Measurements from ENCODE around the gene DRD4. TPM values are rescaled to one million over a fixed set of nuclear protein-coding genes. Genes with fewer than 3 reads are reported as not detected.
"Not testable (repeated sequence)": the region's sequence is repeated elsewhere in the genome, so short reads cannot be mapped to it uniquely, and the experiment has no call there.

Gene DRD4
- total RNA-seq, 2 donors from 2014 or later, result 0.27 TPM; not detected in 1

DNA sequence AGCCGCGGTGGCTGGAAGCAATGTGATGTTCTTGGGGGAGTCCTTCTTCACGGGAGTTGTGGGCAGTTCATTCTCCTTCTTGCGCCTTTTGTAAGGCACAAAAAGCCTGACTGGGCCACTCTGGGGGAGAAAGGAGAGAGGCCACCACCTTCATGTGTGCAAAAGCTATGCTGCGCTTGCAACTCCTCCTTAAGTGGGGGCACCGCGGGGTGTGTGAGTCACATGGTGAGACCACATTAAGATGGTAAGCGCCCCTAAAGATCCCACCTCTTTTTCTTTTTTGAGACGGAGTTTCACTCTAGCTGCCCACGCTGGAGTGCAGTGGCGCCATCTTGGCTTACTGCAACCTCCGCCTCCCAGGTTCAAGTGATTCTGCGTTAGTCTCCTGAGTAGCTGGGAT lies 43.9 kb downstream of the DRD4 start:
- H3K27ac ChIP-seq, result no peak overlapping the region
- DNase-seq (ENCODE audit: low spot score), result no peak
- no peaks in the 10 kb centered on the region for H3K9me3 ChIP-seq
- H3K36me3 ChIP-seq, result peaks cover 37% of the 10 kb centered on the region
- H3K4me3 ChIP-seq, result no peak overlapping the region
- H3K27me3 ChIP-seq (replicated peaks; ENCODE audit: insufficient read depth), result no peaks in the 10 kb centered on the region
- ATAC-seq (ENCODE audit: insufficient number of reproducible peaks, low FRiP score, low read depth), result no peak
- no peaks in the 10 kb centered on the region for H3K4me1 ChIP-seq (ENCODE audit: control insufficient read depth in 1 of 2, low read depth in 2 of 2)
- TF ChIP-seq, protein P1, sequence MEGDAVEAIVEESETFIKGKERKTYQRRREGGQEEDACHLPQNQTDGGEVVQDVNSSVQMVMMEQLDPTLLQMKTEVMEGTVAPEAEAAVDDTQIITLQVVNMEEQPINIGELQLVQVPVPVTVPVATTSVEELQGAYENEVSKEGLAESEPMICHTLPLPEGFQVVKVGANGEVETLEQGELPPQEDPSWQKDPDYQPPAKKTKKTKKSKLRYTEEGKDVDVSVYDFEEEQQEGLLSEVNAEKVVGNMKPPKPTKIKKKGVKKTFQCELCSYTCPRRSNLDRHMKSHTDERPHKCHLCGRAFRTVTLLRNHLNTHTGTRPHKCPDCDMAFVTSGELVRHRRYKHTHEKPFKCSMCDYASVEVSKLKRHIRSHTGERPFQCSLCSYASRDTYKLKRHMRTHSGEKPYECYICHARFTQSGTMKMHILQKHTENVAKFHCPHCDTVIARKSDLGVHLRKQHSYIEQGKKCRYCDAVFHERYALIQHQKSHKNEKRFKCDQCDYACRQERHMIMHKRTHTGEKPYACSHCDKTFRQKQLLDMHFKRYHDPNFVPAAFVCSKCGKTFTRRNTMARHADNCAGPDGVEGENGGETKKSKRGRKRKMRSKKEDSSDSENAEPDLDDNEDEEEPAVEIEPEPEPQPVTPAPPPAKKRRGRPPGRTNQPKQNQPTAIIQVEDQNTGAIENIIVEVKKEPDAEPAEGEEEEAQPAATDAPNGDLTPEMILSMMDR (IDR thresholded peaks at IDR 0.05), result no peak

DNA sequence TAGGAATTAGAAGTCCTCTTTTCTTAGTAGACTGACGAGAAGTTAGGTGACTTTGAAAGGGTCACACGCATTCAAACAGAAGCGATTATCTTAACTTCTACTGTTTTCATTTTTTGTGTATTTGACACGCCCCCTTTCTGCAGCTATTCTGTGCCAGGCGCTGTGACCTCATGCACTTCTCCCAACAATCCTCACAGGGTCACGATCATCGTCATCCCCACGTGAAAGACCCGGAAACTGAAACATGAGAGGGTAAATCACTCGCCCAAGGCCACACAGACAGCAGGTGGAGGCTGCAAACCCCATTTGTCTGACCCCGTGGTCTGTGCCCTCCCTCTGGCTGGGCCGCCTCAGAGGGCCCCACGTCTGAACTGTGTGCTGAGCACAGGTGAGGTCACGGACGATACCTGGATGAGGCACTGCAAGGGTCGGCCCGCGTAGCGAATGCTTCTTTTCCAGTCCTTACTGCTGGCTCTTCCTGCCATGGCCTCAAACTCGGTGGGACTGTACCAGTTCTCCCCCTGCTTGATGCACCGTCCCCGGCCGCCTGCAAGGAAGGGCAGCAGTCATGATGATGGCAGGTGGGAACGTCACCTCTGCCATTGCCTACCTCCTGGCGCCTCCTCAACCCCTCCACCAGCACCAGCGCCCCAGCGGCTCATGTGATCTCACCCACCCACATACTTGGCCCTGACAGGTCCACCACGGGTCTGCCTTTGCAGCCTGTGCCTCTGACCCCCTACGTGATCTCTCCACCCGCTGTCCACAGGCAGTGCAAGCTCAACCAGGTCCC lies 49.6 kb downstream of the DRD4 start:
- no peak for ATAC-seq (ENCODE audit: insufficient number of reproducible peaks, low FRiP score, low read depth)
- TF ChIP-seq, protein P1 (IDR thresholded peaks at IDR 0.05), result no peak

DNA sequence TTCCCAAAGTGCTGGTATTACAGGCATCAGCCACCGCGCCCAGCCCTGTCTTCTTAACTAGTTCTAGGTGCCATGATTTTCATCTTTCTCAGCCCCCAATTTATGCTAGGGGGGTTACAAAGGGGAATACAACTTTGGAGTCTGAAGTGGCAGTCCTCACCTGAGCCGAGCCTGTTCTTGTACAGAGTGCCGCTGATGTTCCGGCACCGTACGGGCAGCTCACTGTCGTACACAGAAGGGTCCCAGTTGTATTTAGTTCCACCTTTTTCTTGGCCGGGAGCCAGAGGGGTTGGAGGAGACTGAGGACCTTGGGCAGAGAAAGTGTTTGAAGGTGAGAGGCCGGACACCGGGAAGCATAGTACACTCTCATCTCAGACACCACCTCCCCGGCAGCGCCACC lies 50.7 kb downstream of the DRD4 start:
- TF ChIP-seq, protein P1 (IDR thresholded peaks at IDR 0.05), result no peak
- no peak for ATAC-seq (ENCODE audit: insufficient number of reproducible peaks, low FRiP score, low read depth)

More for the DNA sequence above, 49.6 kb downstream of the DRD4 start:
- no peak for DNase-seq (ENCODE audit: low spot score)
- Histone ChIP-seq H3K4me1 (ENCODE audit: control insufficient read depth in 1 of 2, low read depth in 2 of 2) (no peaks in the 10 kb centered on the region), H3K4me3 (no peak overlapping the region), H3K27ac (no peak overlapping the region), H3K36me3 (peaks cover 46% of the 10 kb centered on the region), H3K27me3 (replicated peaks; ENCODE audit: insufficient read depth) (no peaks in the 10 kb centered on the region), H3K9me3 (no peaks in the 10 kb centered on the region)

DNA sequence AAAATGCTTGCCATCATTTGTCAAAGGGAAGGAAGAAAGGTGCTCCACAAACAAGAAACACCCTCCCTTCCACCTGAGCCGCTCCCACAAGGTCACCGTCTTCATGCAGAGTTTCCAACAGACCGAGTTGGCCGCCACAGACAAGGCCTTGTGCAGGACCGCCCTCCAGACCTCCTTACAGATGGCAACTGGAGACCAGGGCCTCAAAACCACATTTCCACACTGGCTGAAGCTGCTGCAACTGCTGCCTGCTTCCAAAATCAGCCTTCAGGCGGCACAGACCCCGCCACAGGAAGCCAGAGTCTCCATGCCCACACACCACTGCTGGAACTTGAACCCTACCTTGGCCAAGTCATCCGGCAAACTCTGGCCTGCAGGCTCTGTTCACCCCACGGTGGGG lies 51.6 kb downstream of the DRD4 start:
- H3K36me3 ChIP-seq, result peaks cover 31% of the 10 kb centered on the region

More for the DNA sequence above, 50.7 kb downstream of the DRD4 start:
- H3K36me3 ChIP-seq, result peaks cover 37% of the 10 kb centered on the region
- H3K27ac ChIP-seq, result no peak overlapping the region
- H3K4me3 ChIP-seq, result no peak overlapping the region
- H3K27me3 ChIP-seq (replicated peaks; ENCODE audit: insufficient read depth), result no peaks in the 10 kb centered on the region
- H3K9me3 ChIP-seq, result no peaks in the 10 kb centered on the region
- no peak for DNase-seq (ENCODE audit: low spot score)
- no peaks in the 10 kb centered on the region for H3K4me1 ChIP-seq (ENCODE audit: control insufficient read depth in 1 of 2, low read depth in 2 of 2)

DNA sequence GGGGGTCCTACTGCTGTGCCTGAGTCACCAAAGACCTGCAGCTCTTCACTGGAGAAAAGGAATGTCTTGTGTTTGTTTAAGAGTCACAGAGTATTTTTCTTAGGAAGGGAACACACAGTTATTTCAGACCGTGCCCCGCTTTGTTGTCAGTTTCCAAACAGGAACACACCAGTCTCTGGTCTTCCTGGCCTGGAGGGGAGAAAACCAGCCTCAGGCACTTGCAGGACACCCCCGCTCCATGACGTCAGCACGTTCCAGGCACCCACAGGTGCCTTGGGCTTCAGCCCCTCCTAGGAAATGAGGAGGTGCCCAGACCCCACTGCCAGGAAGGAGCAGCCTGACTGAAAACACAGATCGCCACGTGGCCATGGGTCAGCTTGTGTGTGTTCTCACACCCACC lies 52.6 kb downstream of the DRD4 start:
- H3K9me3 ChIP-seq, result no peaks in the 10 kb centered on the region
- DNase-seq (ENCODE audit: low spot score) (no peak), ATAC-seq (ENCODE audit: insufficient number of reproducible peaks, low FRiP score, low read depth) (no peak)
- H3K4me3 ChIP-seq, result no peak overlapping the region
- H3K36me3 ChIP-seq, result peaks cover 22% of the 10 kb centered on the region
- no peaks in the 10 kb centered on the region for H3K27me3 ChIP-seq (replicated peaks; ENCODE audit: insufficient read depth)
- no peak overlapping the region for H3K27ac ChIP-seq
- peaks cover 12 to 14% of the 10 kb centered on the region in 2 donors for H3K4me1 ChIP-seq (ENCODE audit: control insufficient read depth in 1 of 2, low read depth in 2 of 2)
- TF ChIP-seq, protein P1 (IDR thresholded peaks at IDR 0.05), result no peak

More for the DNA sequence above, 51.6 kb downstream of the DRD4 start:
- TF ChIP-seq, protein P1 (IDR thresholded peaks at IDR 0.05), result no peak
- Histone ChIP-seq H3K4me3 (no peak overlapping the region), H3K9me3 (no peaks in the 10 kb centered on the region), H3K4me1 (ENCODE audit: control insufficient read depth in 1 of 2, low read depth in 2 of 2) (peaks cover 4 to 8% of the 10 kb centered on the region in 2 donors), H3K27me3 (replicated peaks; ENCODE audit: insufficient read depth) (no peaks in the 10 kb centered on the region), H3K27ac (no peak overlapping the region)
- DNase-seq (ENCODE audit: low spot score) (no peak), ATAC-seq (ENCODE audit: insufficient number of reproducible peaks, low FRiP score, low read depth) (no peak)

DNA sequence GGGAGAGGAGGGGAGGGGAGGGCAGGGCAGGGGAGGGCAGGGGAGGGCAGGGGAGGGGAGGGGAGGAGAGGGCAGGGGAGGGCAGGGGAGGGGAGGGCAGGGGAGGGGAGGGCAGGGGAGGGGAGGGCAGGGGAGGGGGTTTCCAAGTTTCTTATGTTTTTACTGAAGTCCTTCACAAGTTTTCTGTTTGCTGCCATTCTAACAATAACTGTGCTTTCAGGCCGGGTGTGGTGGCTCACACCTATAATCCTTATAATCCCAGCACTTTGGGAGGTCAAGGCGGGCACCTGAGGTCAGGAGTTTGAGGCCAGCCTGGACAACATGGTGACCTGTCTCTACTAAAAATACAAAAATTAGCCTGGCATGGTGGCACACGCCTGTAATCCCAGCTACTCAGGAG lies 53.2 kb downstream of the DRD4 start:
- H3K9me3 ChIP-seq; H3K27ac ChIP-seq; H3K4me3 ChIP-seq; DNase-seq (ENCODE audit: low spot score); ATAC-seq (ENCODE audit: insufficient number of reproducible peaks, low FRiP score, low read depth); H3K27me3 ChIP-seq (replicated peaks; ENCODE audit: insufficient read depth): not testable (repeated sequence)
- H3K4me1 ChIP-seq (ENCODE audit: control insufficient read depth in 1 of 2, low read depth in 2 of 2), result peaks cover 12 to 14% of the 10 kb centered on the region in 2 donors
- peaks cover 20% of the 10 kb centered on the region for H3K36me3 ChIP-seq

All from thoracic aorta (tissue), 2 donors.